NCI-H2029 treated with DMSO at 0.1 percent for 48 hours (cell line): Measurements from ENCODE around the gene SYCE1L.
"Not testable (repeated sequence)": the region's sequence is repeated elsewhere in the genome, so short reads cannot be mapped to it uniquely, and the experiment has no call there.

ENCODE experiments used
- DNase-seq: peaks from one replicate; lab custom pipeline; 2025; lab: John Stamatoyannopoulos, UW

Gene SYCE1L

DNA sequence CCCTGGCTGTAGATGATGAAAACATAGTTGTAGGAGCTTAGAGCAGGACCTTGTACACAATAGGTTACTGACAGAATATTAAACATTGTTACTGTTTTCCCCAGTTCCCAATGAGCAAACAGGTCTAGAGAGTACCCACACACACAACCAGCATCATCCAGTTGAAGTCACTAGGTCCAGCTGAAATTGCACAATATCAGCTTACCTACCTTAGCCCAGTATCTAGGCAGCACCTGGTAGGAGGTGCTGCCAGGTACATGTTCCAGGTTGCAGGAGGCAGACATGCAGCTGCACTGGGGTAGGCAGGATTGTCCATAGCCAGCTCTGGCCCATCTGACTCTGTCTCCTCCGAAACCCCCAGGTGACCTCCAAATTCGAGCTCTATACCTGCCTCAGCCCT, 1.5 kb upstream of the SYCE1L start:
- no peak for DNase-seq

DNA sequence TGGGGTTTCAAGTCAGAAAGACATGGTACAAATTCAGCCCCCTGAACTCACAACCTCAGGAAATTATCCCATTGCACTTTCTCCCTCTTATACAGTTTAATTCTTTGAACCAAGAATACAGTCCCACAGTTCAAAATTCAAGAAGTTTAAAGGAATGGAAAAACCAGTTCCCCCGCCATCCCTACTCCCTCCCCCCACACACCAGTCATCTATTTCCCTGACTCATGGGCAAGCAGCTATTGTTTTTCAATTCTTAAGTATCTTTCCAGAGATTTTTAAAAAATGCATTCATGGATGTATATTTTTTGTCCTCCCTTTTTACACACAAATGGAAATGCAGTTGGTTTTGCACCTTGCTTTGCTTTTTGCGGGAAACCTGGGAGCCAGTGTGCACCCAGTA, 7.3 kb downstream of the SYCE1L start:
- no peak for DNase-seq

DNA sequence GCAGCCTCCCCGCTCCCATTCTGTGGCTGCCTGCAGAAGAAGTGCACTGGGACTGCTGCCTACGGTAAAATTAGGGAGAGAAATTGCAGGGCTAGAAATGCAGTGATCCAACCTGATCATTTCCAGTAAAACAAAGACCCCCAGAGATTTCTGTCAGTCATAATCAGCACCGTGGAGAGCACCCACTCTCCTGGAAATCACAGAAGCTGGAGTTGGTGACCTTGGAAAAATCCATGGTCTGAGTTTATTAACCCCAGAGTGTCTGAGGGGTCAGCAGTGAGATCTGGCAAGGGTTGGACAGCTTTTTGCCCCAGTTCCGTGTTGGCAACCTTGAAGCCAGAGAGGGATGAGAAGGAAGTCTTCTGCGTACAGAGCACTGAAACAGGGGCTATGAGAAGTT, 7.8 kb downstream of the SYCE1L start:
- DNase-seq, result no peak

DNA sequence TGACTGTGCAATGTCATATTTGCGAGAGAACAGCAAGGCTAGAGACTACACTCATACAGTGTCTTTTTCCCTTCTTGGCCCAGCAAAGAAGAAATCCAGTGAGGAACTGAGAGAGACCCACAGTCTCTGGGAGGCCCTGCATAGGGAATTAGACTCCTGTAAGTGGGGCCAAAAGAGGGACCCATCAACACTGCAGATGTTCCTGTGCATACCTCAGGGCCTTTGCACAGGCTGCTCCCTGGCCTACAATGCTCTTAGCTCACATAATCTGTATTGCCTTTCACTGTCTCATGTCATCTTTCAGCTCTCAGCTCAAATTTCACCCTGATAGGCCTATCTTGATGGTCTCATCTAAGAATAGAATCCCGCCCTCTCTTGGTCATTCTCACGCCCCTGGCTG, 9.2 kb downstream of the SYCE1L start:
- DNase-seq, result no peak

DNA sequence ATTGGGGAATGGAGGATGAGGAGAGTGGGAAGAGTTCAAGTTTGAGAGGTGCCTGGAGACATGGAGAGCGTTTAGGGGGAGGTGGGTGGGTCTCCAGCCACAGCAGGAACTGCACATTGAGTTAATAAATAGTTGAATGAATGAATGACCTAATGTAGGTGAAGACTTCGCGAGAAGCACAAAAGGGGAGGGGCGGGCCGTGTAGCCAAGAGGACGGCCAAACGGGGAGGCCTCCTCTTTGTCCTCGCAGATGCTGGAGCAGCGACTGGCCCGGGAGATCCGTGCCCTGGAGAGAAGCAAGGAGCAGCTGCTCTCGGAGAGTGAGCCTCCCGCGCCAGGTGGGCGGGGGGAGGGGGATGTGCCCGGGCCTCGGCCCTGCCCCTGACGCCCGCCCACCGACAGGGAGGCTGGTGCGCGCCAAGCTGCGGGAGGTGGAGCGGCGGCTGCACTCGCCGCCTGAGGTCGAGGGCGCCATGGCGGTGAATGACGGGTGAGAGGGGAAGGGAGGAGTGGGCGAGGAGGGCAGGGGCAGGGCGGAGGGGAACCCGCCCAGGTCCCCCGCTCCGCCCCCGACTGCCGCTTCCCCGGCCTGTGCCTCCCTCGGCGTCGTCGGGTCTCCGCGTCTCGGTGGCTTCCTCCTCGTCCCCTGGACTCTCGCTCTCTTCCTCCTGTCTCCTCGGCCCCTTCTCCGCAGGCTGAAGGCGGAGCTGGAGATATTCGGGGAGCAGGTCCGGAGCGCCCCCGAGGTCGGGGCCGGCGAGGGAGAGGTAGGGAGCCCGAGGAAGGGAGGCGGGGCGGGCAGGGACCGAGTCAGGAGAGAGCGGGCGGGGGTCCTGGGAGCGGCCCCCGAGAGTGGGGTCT, 12.9 kb downstream of the SYCE1L start:
- DNase-seq, result peak; percentile 24

DNA sequence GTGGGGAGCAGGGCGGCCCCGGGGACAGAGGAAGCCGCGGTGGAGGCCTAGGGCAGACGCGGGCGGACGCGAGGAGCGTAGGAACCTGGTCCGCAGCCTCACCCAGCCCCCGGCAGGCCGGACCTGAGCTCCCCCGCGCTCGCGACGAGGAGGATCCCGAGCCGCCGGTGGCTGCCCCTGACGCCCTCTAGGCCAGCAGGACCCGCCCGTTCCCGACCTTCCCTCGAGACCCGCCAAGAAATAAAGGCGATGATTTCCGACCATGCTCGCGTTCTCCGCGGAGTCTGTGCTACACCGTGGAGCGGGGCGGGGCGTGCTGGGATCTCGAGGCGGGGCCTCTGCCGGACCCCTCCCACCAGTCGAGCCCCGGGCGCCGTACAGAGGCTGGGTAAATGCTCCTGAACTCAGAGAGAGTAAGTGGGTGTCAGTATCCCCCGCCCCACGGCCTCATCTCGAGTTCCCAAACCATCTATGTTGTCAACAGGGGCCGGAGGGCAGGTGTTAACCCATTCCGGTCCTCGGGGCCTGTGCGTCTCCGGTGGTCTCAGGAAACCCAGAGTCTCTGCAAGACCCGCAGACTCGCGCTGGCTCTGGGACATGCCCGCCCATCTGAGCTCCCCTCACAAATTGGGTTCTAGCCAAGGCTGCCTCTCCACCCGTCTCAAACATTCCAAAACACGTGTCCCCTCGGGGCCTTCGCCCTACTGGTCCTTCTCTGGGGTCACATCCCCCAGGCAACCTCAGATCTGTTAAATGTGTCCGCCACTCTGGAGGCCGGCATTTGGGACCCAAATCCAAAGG, 13.7 kb downstream of the SYCE1L start:
- DNase-seq, result peak; percentile 19

DNA sequence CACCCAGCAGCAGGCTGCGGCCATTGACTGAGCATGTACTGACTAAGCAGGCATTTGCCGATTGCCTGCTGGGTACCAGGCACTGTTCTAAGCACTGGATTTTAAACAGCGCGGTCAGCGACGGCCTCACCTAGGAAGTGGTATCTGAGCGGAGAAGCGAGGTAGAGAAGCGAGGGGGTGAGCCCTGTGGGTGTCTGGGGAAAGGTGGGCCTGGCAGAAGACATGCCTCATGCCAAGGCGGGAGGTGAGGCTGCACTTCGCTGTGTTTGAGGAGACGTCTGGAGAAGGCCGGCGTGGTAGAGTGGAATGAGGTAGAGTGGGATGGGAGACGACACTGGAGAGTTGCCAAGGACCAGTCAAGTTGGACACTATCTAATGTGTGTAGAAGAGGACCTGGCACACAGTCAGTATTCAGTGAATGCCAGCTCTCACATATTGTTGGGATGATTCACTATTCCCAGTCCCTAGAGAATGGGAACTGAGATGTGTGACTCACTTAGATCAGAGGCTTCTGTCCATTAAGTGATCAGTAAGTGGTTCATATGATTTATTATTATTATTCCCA, 14.4 kb downstream of the SYCE1L start:
- peak; percentile 75 for DNase-seq

DNA sequence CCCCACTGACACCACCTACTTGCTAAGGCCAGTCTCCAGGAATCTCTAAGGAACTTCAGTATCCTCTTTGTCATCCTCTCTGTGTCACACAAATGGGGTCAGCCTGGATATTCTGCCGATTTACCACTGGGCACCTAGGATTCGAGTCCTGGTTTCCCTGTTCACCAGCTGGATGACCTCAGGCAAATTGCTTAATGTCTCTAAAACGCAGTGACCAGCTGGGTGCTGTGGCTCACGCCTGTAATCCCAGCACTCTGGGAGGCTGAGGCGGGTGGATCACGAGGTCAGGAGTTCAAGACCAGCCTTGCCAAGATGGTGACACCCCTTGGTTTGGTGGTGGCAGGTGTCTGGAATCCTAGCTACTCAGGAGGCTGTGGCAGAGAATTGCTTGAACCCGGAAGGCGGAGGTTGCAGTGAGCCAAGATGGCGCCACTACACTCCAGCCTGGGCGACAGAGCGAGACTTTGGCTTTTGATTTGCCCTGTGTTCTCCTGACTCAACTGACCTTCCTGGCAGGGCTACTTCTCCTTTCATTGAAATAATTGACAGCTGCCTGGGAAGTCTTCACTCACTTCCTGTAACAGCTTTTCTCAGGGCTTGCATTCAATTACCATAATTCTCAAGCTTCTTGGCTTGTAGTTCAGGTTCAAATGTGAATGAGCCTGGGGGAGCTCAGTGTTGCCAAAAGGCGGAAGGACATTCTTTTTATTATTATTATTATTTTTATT, 15.4 kb downstream of the SYCE1L start:
- no peak for DNase-seq

DNA sequence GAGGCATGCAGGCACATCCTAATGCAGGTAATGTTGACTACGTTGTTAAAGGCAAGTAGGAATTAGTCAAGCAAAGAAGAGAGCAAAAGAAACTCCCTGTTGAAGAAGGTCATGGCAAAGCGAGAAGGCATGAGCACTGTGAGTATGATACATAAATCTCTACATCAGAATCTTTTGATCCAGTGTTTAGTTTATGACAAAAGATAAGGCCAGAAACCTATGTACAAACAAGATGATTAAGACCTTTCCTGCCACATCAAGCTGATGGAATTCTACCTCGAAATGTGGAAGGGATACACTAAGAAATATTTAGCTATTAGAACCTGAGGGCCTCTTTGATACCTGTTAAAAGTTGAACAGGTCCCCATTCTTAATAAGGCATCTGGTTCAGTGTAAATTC, 20.2 kb downstream of the SYCE1L start:
- no peak for DNase-seq

DNA sequence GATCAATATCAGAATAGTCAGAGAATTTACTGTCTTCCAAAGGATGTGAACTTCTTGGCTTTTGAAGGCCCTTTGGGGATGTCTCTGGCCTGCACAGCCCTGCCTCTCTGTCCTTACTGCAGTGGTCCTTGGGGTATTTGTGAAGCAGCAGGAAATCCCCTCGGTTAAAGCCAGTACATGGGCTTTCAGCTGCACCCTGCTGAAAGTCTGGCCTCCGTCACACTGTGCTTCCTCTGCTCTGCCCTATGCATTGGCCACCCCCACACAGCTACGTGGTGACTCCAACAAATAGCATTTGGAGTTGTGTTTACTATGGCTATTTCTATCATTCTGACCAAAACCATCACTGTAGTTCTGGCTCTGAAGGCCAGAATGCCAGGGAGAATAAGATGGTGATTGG, 21.2 kb downstream of the SYCE1L start:
- DNase-seq, result no peak

DNA sequence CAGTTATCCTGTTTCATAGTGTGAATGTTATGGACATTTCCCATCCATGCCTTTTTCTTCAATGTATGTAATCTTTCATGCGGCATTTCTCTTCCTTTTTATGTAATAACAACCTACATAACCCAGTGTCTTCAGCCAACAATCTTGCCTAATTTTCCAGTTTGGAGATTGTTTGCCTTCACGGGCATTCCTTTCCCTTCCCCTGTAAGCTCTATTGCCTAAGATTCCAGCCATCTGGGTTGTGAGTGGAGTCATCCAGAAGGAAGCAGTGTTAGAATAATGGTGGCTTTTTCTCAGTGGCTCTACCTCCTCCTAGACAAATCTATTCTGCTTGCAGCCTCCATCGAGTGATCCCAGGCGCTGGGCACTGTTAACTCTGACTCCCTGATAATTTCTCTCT, 22.3 kb downstream of the SYCE1L start:
- no peak for DNase-seq

DNA sequence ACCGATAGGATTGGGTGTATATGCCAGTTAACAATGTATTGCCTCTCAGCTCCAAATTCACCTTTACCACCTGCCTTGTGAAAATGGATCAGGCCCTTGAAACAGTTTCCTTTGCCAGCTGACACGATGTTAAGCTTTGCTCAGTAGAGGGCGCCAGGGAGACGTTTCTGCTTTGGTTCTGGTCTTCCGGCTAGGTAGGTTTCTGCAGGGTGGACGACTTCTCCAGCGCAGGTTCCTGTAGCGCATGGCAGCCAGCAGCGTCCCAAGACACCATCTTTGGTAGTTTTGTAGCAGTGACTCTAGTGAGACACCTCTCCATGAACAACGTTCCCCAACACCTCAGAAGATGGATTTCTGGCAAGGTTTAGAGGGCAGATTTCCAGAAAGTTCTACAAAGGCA, 24.0 kb downstream of the SYCE1L start:
- no peak for DNase-seq

DNA sequence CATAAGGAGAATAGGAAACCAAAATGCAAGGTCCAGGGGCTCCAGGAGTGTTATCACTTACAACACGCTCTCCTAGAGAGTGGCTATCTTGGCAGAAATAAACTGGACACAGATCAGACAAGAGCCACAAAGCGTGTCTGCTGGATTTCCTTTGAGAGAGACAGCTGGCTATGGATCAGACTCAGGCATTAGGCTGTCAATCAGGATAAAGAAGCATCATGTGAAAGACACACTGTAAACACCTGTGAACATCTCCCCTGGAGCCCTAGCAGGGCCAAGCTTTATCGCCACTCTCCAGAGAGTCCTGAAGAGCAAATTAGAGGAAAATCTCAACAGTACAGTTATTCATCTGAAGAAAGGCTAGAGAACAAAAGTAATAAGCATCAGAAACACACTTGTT, 26.0 kb downstream of the SYCE1L start:
- no peak for DNase-seq

DNA sequence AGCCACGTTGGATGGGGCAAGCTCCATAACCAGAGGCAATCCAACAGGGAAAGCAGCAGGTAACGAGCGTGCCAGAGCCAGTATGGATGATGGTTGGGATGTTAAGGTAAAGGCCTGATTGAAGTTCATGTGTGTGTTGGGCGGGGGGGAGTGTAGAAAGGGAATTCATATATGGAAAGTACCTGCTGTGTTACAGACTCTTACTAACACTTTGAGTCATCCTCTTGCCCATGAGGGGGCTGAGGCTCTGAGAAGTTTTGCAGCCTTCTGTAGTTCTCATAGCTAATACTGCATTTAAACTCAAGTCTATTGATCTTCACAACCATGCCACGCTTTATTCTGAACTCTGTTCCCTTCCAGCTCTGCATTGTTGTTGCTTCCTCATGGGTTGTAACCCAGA, 28.5 kb downstream of the SYCE1L start:
- DNase-seq, result no peak

DNA sequence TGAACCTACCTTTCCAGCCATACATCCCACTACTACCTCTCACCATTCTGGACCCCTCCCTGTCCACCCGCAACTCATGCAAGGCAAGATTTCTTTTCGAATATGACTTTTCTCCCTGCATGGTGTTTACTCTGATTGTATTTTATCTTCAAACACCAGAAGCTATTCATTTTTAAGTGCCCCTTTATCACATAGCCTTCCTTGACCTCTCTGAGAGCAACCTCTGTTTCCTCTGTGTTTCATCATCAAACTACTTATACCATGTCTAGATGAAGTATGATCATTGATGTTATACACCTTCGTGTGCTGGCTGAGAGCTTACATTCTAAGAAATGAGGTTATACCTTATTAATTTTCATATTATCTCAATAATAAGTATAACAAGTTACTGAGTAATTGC, 31.8 kb downstream of the SYCE1L start:
- no peak for DNase-seq

DNA sequence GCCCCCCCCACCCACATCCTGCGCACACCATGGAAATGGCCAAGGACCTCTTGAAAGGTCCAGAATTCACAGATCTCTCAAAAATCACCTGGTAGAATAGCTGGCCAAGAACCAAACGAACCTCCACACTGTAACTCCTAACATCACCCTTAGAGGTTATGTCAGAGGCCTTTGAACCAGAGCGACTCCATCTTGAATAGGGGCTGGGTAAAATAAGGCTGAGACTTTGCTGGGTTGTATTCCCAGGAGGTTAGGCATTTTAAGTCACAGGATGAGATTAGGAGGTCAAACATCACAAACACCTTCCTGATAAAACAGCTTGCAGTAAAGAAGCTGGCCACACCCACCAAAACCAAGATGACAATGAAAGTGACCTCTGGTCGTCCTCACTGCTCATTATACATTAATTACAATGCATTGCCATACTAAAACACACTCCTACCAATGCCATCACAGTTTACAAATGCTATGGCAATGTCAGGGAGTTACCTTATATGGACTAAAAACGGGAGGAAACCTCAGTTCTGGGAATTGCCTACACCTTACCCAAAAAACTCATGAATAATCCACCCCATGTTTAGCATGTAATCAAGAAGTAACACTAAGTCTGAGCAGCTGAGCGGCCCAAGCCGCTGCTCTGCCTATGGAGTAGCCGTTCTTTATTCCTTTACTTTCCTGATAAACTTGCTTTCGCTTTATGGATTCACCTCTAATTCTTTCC, 34.8 kb downstream of the SYCE1L start:
- no peak for DNase-seq

DNA sequence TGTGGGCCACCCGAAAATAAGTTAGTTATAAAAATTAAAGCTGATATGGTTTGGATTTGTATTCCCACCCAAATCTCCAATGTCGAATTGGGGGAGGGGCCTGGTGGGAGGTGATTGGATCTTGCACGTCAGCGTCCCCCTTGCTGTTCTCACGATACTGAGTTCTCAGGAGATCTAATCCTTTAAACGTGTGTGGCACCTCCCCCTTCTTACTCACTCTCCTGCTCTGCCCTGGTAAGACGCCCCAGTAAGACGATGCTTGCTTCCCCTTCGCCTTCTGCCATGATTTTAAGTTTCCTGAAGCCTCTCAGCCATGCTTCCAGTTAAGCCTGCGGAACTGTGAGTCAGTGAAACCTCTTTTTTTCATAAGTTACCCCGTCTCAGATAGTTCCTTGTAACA, 35.4 kb downstream of the SYCE1L start:
- DNase-seq, result no peak

DNA sequence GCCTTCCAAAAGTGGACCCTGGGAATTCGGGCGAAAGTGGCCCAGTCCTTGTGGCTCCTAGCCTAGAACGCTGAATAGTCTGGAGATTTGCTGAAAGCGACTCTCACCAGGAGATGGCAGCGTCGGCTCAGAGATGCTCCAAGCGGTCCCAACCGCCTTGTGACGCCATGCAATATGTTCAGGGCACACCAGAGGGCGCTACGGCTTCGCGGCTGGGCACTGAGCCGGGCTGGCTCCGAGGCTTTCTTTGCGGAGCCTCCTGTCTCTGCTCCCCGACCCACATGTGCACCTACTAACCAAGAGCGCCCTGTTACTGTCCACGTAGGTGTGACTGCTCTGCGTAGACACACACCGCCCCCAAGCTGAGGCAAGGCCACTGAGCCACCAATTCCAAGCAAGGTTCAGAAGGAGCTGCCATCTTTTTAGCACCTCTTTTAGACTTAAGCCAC, 36.9 kb downstream of the SYCE1L start:
- peak; percentile 33 for DNase-seq

DNA sequence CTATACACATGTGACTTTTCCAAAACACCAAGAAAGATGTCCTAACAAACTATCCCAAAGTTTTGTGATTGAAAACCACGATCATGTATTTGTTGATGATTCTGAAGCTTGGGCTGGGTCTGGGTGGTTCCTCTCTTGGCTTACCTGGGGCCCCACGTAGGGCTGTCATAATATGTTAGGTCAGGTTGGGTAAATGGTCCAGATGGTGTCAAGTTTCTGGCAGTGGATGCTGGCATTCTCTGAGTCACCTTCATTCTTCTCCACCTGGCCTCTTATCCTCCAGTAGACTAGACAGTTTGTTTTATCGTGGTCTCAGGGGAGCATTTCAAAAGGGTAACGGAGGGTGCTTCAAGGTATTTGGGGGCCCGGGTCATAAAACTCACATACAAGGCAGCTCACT, 39.4 kb downstream of the SYCE1L start:
- no peak for DNase-seq

DNA sequence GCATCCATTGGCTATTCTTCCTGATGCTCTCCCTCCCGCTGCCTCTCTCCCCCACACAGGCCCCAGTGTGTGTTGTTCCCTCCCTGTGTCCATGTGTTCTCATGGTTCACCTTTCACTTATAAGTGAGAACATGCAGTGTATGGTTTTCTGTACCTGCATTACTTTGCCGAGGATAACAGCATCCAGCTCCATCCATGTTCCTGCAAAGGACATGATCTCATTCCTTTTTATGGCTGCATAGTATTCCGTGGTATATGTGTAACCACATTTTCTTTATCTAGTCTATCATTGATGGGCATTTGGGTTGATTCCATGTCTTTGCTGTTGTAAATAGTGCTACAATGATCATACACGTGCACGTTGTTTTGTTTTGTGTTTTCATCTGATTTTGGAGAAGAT, 43.3 kb downstream of the SYCE1L start:
- not testable (repeated sequence) for DNase-seq

DNA sequence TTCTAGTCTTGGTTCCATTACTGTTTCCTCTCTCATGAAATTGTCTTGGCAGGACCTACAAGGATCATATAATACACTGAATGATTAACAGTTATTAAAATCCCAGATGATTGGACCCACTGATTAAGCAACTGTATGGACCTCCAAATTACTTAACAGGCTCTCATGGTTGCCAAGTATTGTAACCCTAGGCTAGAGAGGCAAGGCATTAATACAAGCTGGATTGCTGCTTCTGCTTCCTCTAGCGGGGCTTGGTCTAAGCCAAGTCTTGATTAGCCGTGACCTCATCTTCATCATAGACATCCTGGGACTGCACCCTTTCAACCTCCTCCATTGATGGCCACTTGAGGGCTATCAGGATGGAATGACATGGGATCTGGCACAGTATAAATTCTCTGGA, 46.9 kb downstream of the SYCE1L start:
- no peak for DNase-seq

DNA sequence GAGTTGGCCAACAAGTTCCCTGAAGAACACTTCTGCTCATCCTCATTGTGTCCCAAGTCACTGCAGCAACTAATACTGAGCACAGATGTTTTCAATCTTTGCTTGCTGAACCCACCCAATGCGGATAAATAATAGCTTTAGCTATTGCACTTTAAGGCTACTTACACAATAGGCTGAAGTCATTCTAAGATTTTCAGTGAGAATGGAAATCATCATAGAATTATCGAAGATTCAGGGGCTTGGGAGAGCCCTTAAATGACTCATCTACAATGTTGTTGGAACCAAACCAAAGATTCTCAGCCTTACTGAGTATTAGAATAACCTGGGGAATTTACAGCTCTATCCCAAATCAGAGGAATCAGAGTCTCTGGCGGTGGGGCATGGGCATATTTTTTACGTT, 51.2 kb downstream of the SYCE1L start:
- no peak for DNase-seq
